ENCODE results near the gene TUT1. TPM values are rescaled to one million over a fixed set of nuclear protein-coding genes. Genes with fewer than 3 reads are reported as not detected.

Gene TUT1
- total RNA-seq, 4 donors from 2014 or later, result 3.8 to 9.6 (median 7.6) TPM

DNA sequence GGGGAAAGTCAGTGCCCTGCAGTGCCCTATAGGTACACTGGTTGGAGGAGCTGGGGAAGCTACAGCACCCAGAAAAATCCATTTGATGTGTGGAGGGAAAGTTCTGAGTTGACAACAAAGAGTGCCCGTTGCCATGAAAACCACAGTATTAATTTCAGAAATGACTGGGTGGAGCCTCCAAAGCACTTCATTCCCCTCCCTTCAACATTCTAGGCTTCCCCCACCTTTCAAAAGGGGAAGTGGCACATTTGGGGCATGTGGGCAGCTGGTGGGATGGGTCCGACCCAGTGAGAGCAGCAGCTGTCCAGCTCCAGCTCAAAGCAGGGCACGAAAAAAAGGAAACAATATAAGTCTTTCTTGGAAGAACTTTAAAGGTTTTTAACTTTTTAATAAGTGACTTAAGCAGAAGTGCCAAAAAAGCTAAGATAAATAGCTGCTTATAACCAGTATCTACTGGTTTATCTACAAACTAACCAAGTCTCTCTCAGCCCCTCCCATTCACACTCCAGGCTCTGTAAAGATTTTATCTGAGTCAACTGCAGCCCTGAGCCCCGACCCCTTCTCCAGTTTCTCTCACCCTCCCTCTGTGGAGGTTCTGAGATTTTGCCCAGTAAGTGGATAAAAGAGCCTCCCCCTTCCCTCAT, 35.7 kb downstream of the TUT1 start:
- H3K4me1 ChIP-seq, result peaks cover 15 to 97% (median 60%) of the 10 kb centered on the region in 3 donors
- H3K4me3 ChIP-seq, result peak overlapping the region in 1 of 2 donors; percentile 1
- 25 to 34% methylated on average over 4 of the region's 4 CpGs for WGBS, 2 donors (ENCODE audit: low coverage in 1 of 2)
- H3K27ac ChIP-seq, result peak overlapping the region; percentile 93 to 98 (median 95)
- ATAC-seq, result no peak
- no peak for TF ChIP-seq POLR2A (IDR thresholded peaks at IDR 0.05)
- TF ChIP-seq EP300 (IDR thresholded peaks at IDR 0.05), result no peak
- TF ChIP-seq POLR2AphosphoS5 (IDR thresholded peaks at IDR 0.05), result no peak
- TF ChIP-seq, protein P1, sequence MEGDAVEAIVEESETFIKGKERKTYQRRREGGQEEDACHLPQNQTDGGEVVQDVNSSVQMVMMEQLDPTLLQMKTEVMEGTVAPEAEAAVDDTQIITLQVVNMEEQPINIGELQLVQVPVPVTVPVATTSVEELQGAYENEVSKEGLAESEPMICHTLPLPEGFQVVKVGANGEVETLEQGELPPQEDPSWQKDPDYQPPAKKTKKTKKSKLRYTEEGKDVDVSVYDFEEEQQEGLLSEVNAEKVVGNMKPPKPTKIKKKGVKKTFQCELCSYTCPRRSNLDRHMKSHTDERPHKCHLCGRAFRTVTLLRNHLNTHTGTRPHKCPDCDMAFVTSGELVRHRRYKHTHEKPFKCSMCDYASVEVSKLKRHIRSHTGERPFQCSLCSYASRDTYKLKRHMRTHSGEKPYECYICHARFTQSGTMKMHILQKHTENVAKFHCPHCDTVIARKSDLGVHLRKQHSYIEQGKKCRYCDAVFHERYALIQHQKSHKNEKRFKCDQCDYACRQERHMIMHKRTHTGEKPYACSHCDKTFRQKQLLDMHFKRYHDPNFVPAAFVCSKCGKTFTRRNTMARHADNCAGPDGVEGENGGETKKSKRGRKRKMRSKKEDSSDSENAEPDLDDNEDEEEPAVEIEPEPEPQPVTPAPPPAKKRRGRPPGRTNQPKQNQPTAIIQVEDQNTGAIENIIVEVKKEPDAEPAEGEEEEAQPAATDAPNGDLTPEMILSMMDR (IDR thresholded peaks at IDR 0.05), result no peak
- peaks cover 0 to 24% of the 10 kb centered on the region in 2 donors for H3K36me3 ChIP-seq
- no peaks in the 10 kb centered on the region for H3K27me3 ChIP-seq
- H3K9me3 ChIP-seq, result no peaks in the 10 kb centered on the region

DNA sequence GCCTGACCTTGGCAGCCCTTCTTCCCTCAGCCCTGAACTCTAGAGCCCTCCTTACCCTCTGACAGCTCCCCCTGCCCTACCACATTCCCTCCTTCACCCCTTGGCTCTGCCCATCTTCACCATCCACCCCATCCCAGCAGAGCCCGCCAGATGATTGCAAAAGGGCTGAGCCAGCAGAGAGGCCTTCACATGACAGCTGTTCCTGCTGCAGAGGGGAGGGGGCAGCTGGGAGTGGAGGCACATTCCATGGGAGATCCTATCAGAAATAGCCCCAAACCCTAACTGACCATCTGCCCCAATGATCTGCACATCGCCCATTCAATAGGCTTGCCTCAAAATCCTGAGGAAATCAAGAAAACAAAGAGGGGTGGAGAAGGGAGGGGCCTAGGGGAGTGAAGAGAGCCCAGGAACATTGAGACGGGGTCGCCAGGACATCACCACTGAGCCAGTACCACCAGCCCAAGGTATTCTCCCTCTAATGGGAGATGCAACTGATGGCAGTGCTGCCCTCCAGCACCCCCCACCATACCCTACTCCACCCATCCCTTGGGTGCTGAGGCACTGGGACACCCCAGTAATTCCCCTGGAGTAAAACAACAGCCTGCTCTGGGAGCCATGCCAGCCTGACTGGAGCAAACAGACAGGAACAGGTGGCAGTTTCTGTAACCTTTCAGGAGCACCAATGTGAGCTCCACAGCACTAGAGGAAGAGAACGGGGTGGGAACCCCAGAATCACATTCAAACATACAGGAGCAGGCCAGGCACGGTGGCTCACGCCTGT, 36.7 kb downstream of the TUT1 start:
- Histone ChIP-seq H3K9me3 (no peaks in the 10 kb centered on the region), H3K36me3 (peaks cover 0 to 16% of the 10 kb centered on the region in 2 donors), H3K4me3 (no peak overlapping the region), H3K4me1 (peaks cover 15 to 97% (median 63%) of the 10 kb centered on the region in 3 donors), H3K27ac (peak overlapping the region; percentile 93 to 98 (median 95)), H3K27me3 (no peaks in the 10 kb centered on the region)
- WGBS, 2 donors (ENCODE audit: low coverage in 1 of 2), result 73% methylated on average over 2 of the region's 7 CpGs; no CpG with 5 or more reads in 1 of the 2 donors
- TF ChIP-seq, protein P1 (IDR thresholded peaks at IDR 0.05), result no peak
- TF ChIP-seq POLR2A (IDR thresholded peaks at IDR 0.05), result no peak
- no peak for TF ChIP-seq EP300 (IDR thresholded peaks at IDR 0.05)
- ATAC-seq, result no peak

DNA sequence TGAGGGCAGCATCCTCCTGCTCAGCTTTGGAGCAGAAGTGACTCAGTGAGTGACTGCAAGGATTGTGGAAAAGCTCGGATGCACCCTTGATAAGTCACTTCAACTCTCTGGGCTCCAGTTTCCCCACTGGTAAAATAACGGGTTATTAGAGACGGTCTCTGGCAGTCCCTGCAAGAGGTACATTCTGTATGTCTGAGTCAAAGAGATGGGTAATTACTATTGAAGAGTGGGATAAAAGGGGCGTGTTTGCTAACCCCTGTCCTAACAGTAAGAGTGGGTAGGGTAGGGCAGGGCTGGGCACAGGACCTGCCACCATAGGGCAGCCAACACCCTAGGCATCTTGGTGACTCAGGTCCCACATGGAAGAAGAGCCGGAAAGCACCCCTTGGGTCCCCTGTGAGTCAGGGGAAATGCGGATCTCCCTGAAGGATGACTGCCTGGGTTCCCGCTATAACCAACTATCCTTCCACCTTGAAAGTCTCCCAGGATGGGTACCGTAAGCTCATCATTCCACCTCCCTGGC, 37.4 kb downstream of the TUT1 start:
- no peak for ATAC-seq
- Histone ChIP-seq H3K4me1 (peaks cover 15 to 97% (median 66%) of the 10 kb centered on the region in 3 donors), H3K9me3 (no peaks in the 10 kb centered on the region), H3K36me3 (peaks cover 0 to 9% of the 10 kb centered on the region in 2 donors), H3K27ac (peak overlapping the region; percentile 93 to 98 (median 95)), H3K27me3 (no peaks in the 10 kb centered on the region), H3K4me3 (peak overlapping the region in 1 of 2 donors; percentile 35)
- WGBS, 2 donors (ENCODE audit: low coverage in 1 of 2), result 55 to 59% methylated on average over 4 to 8 of the region's 8 CpGs
- TF ChIP-seq, protein P1 (IDR thresholded peaks at IDR 0.05), result no peak
- TF ChIP-seq EP300 (IDR thresholded peaks at IDR 0.05), result no peak
- no peak for TF ChIP-seq POLR2AphosphoS5 (IDR thresholded peaks at IDR 0.05)
- TF ChIP-seq POLR2A (IDR thresholded peaks at IDR 0.05), result no peak

DNA sequence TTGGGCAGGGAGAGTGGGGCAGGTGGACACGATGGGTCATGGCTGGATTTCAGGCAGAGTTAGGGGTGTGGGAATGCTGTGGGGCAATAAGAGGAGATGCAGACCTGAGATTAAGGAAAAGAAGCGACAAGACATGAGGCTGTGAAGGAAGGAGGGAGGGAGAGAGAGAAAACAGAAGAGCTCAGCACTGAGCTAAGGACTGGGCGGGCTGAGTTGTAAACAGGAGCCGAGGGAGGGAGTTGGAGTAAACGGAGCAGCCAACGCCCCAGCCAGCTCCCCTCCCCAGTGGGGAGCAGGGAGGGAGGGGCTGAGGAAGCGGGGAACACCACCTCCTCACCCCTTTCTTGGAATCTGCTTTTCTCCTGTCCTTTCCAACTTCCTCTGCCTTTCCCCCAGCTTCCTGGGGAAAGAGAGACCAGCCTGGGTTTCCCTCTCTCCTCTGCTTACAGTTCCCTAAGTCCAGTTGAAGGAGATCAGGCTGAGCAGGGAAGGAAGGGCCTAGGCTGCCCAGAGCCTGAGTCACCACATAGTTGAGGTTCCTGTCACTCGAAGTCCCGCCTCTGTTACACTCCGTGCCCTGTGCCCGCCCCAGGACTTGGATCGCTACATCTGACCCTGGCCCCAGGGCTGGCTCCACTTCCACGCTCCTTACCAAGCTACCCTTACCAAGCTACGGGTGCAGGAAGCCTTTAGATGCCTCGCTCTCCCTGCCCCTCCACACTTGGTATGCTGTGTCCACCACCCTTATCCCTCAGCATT, 38.1 kb downstream of the TUT1 start:
- H3K27me3 ChIP-seq, result no peaks in the 10 kb centered on the region
- TF ChIP-seq EP300 (IDR thresholded peaks at IDR 0.05), result no peak
- peak; percentile 46 to 62 for TF ChIP-seq POLR2A (IDR thresholded peaks at IDR 0.05)
- peak; percentile 90 for TF ChIP-seq POLR2AphosphoS5 (IDR thresholded peaks at IDR 0.05)
- peak overlapping the region; percentile 12 to 35 for H3K4me3 ChIP-seq
- H3K27ac ChIP-seq, result peak overlapping the region; percentile 93 to 98 (median 95)
- H3K36me3 ChIP-seq, result peaks cover 0 to 3% of the 10 kb centered on the region in 2 donors
- no peaks in the 10 kb centered on the region for H3K9me3 ChIP-seq
- ATAC-seq, result peak; percentile 89
- H3K4me1 ChIP-seq, result peaks cover 15 to 100% (median 72%) of the 10 kb centered on the region in 3 donors
- 0 to 1% methylated on average over 7 to 11 of the region's 15 CpGs for WGBS, 2 donors (ENCODE audit: low coverage in 1 of 2)
